GM21576 (cell line): Measurements from ENCODE around the gene GAB4.
"Not testable (repeated sequence)": the region's sequence is repeated elsewhere in the genome, so short reads cannot be mapped to it uniquely, and the experiment has no call there.

Source experiments
- ATAC-seq: cut with Tn5 transposase; IDR thresholded peaks from one replicate; pipeline ENCODE4 v1.9.1; 2021; ENCODE audit warnings: mild to moderate bottlenecking, moderate library complexity; ENCODE audit not compliant: unreplicated experiment

Gene GAB4

DNA sequence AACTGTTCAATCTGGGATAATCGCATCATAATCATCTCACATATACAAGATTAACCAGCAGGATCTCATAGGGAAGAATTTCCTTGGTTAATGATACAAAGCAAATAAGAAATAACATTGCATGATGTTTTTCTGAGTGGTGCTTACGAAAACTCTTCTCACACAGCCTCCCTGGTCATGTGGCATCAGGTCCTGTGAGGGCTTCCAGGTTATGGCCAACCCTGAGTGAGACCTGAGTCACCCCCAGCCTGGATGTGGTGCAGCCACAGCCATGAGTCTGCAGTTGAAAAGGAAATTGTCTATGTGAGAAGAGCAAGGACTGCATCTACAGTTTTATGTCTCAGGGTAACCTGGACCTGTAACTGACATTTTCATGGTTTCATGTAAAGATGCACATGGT lies 92.3 kb downstream of the GAB4 start:
- no peak for ATAC-seq

- not testable (repeated sequence) for ATAC-seq
Observed at GRCh38 chr22:16914911-16915310, 93.1 kb downstream of the GAB4 start.

DNA sequence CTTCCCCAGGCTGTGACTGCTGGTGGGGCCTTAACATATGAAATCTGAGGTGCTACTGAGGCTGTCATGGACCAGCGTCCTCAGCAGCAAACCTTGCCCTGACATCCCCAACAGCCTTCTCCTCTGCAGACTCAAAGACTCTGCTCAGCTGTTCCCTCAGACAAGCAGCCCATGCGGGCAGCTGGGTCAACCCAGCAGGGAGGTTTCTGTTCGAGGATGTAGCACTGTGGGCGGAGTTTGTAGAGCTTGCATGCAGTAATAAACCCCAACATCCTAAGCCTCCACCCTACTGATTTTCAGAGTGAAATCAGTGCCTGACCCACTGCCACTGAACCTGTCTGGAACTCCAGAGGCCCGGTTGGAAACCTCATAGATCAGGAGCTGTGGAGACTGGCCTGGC lies 94.0 kb downstream of the GAB4 start:
- ATAC-seq = no peak

DNA sequence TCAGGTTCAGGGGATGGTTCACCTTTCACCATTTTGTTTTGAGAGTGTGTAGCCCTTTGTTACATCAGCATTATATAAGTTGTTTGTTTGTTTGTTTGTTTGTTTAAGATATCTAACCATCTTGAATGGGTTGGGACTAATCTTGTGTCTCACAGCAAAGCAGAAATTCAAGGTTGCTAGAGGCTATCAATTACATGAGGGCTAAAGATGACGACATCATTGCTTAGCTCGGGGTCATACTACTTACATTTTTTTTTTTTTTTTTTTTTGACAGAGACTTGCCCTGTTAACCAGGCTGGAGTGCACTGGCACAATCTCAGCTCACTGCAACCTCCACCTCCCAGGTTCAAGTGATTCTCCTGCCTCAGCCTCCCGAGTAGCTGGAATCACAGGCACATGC lies 95.7 kb downstream of the GAB4 start:
- ATAC-seq = no peak
